HEK293T (cell line): ENCODE results near the gene UMODL1.

Experiments
- CTCF ChIA-PET: fragments of 350-600 bp; formaldehyde crosslinking; extraction: SDS; loops from one replicate; lab custom pipeline; 2021; ENCODE audit warnings: antibody characterized with exemption, inconsistent platforms; lab: Yijun Ruan, JAX
- POLR2A ChIA-PET: fragments of 350-600 bp; formaldehyde crosslinking; extraction: SDS; loops from one replicate; lab custom pipeline; 2020; ENCODE audit warnings: antibody characterized with exemption, inconsistent platforms; lab: Yijun Ruan, JAX
- DNase-seq: peaks from one replicate; pipeline ENCODE4 v3.0.0; 2012; ENCODE audit warnings: mixed read lengths; ENCODE audit errors: extremely low spot score
- ARNT ChIP-seq: fragments of 450-650 bp; IDR thresholded peaks from 2 replicates; pipeline ENCODE4 v1.6.1; 2017; ENCODE audit warnings: mild to moderate bottlenecking
- BHLHE40 ChIP-seq: fragments of 450-650 bp; IDR thresholded peaks from 2 replicates; pipeline ENCODE4 v1.6.1; 2016; ENCODE audit warnings: mild to moderate bottlenecking, moderate library complexity, borderline replicate concordance
- CTBP1 ChIP-seq: fragments of 450-650 bp; IDR thresholded peaks from 2 replicates; pipeline ENCODE4 v1.6.1; 2016; ENCODE audit warnings: borderline replicate concordance
- ELF4 ChIP-seq: fragments of 450-650 bp; IDR thresholded peaks from 2 replicates; pipeline ENCODE4 v1.6.1; 2017; ENCODE audit warnings: antibody characterized with exemption
- FOXA1 ChIP-seq: fragments of 450-650 bp; IDR thresholded peaks from 2 replicates; pipeline ENCODE4 v1.6.1; 2016; ENCODE audit warnings: mild to moderate bottlenecking
- FOXK2 ChIP-seq: fragments of 450-650 bp; IDR thresholded peaks from 2 replicates; pipeline ENCODE4 v1.6.1; 2016; ENCODE audit warnings: mild to moderate bottlenecking
- FOXM1 ChIP-seq: fragments of 450-650 bp; IDR thresholded peaks from 2 replicates; pipeline ENCODE4 v1.6.1; 2017; ENCODE audit warnings: mild to moderate bottlenecking, borderline replicate concordance
- HDGF ChIP-seq: fragments of 450-650 bp; IDR thresholded peaks from 2 replicates; pipeline ENCODE4 v1.6.1; 2017; ENCODE audit warnings: antibody characterized with exemption, borderline replicate concordance
- L3MBTL2 ChIP-seq: fragments of 450-650 bp; conservative IDR thresholded peaks from 2 replicates; pipeline ENCODE4 v1.6.1; 2016; ENCODE audit warnings: mild to moderate bottlenecking
- LEF1 ChIP-seq: fragments of 450-650 bp; IDR thresholded peaks from 2 replicates; pipeline ENCODE4 v1.6.1; 2017; ENCODE audit warnings: mild to moderate bottlenecking, borderline replicate concordance
- NFRKB ChIP-seq: fragments of 450-650 bp; IDR thresholded peaks from 2 replicates; pipeline ENCODE4 v1.6.1; 2016; ENCODE audit warnings: mild to moderate bottlenecking, moderate library complexity
- SP1 ChIP-seq: fragments of 450-650 bp; IDR thresholded peaks from 2 replicates; pipeline ENCODE4 v1.6.1; 2017
- SUZ12 ChIP-seq: fragments of 450-650 bp; IDR thresholded peaks from 2 replicates; pipeline ENCODE4 v1.6.1; 2016; ENCODE audit warnings: mild to moderate bottlenecking
- TARDBP ChIP-seq: fragments of 450-650 bp; IDR thresholded peaks from 2 replicates; pipeline ENCODE4 v1.6.1; 2016
- ZNF384 ChIP-seq: fragments of 450-650 bp; IDR thresholded peaks from 2 replicates; pipeline ENCODE4 v1.6.1; 2016
- TF ChIP-seq, protein P1 (sequence below): fragments of 450-650 bp; IDR thresholded peaks from 2 replicates; pipeline ENCODE4 v1.6.1; 2016

The UMODL1 gene

DNA sequence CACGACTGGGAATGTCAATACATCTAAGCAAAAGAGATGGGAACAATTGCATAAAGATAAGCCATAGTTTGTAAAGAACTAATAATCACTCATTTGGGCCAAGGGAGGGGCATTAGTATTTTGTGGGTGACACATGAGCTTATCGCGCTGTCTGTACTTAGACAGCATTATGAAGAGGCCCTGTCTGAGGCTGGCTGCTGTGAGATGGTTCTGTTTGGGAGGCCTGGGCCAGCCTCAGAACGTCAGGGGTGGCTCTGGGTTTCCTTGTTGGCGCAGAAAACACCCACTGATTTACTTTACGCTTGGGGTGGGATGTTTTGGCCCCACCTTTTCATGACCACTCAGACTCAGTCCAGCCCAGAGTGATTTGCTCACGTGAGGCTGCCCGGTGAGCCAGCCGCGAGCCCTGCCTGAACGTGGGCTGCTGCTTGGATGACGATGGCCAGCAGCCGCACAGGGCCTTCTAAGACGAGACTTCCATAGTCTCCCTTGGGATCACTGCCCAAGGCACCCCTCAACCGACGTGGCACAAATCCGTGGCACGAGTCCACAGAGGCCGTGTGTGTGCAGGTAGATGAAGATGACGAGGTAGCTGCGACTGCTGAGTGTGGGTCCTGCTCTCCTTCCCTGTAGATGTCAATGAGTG, 18.7 kb downstream of the UMODL1 start:
- POLR2A ChIA-PET, result no interaction called here

DNA sequence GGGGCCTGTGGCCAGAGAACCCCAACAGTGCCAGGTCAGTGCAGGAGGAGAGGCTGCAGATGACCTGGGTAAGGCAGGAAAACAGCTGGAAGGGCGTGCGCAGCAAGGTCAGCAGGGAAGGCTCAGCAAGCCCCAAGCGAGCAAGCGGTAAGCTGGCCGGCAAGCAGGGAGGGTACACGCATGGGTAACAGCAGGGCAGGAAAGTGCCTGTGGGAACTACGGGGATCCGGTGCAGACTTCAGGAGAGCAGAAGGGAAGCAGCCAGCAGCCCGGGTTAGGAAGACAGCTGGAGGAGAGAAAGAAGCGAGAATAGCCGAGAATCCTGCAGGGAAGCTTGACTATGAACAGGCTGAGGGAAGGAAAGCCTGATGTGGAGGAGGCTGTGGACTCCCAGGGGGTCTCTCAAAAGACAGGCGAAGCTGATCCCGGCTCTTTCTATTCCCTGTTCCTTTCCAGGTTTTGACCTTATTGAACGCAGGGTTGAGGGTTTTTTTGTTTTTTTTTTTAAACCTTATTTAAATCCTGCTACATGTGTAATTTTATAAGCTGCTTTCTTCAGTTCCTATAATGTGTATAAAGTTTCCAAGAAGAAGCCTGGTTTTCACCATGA, 20.9 kb downstream of the UMODL1 start:
- TF ChIP-seq ZNF384 (no peak), ELF4 (no peak), L3MBTL2 (no peak), BHLHE40 (no peak)
- TF ChIP-seq, protein P1, sequence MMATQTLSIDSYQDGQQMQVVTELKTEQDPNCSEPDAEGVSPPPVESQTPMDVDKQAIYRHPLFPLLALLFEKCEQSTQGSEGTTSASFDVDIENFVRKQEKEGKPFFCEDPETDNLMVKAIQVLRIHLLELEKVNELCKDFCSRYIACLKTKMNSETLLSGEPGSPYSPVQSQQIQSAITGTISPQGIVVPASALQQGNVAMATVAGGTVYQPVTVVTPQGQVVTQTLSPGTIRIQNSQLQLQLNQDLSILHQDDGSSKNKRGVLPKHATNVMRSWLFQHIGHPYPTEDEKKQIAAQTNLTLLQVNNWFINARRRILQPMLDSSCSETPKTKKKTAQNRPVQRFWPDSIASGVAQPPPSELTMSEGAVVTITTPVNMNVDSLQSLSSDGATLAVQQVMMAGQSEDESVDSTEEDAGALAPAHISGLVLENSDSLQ, result no peak
- no peak for DNase-seq
- CTCF ChIA-PET, result interaction anchor here (0.5 to 0.6 kb wide), 2 partner anchors 10 to 54 kb away, joined by 3 to 4 read pairs; no protein-coding TSS in a partner anchor
- POLR2A ChIA-PET, result no interaction called here

More for the DNA sequence above, 18.7 kb downstream of the UMODL1 start:
- no peak for DNase-seq
- CTCF ChIA-PET, result no interaction called here
- TF ChIP-seq, protein P1, result no peak
- no peak for TF ChIP-seq SP1
- no peak for TF ChIP-seq L3MBTL2
- no peak for TF ChIP-seq TARDBP
- TF ChIP-seq SUZ12, result no peak
- TF ChIP-seq FOXA1, result no peak

DNA sequence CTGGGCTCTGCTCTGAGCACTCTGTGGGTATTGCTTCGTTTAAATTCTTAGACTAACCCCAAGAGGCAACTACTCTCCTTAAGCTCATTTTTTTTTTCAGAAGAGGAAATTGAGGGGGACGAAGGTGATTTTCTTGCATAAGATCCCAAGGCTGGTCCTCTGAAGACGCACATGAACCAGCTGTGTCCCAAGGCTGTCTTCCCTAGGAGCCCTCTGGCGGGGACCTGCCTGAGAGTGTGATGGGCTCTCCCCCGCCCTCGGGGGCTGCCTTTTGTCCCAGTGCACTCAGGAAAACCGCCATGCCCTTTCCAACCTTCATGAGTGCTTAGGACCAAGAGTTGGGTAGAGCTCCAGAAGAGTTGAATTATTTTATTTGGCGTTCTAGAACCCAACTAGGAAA, 21.7 kb downstream of the UMODL1 start:
- ChIA-PET POLR2A (no interaction called here), CTCF (interaction anchor here (0.5 to 1.4 kb wide), 3 partner anchors 11 to 55 kb away, joined by 3 to 4 read pairs (median 4); no protein-coding TSS in a partner anchor)
- TF ChIP-seq NFRKB, result no peak
- no peak for TF ChIP-seq FOXK2
- TF ChIP-seq FOXA1, result no peak
- TF ChIP-seq, protein P1, result no peak
- TF ChIP-seq FOXM1, result no peak
- no peak for TF ChIP-seq HDGF
- no peak for TF ChIP-seq CTBP1
- no peak for TF ChIP-seq ELF4
- no peak for TF ChIP-seq ZNF384
- TF ChIP-seq ARNT, result no peak
- no peak for TF ChIP-seq L3MBTL2
- no peak for TF ChIP-seq LEF1
- no peak for TF ChIP-seq SUZ12
- TF ChIP-seq SP1, result no peak
- no peak for DNase-seq

DNA sequence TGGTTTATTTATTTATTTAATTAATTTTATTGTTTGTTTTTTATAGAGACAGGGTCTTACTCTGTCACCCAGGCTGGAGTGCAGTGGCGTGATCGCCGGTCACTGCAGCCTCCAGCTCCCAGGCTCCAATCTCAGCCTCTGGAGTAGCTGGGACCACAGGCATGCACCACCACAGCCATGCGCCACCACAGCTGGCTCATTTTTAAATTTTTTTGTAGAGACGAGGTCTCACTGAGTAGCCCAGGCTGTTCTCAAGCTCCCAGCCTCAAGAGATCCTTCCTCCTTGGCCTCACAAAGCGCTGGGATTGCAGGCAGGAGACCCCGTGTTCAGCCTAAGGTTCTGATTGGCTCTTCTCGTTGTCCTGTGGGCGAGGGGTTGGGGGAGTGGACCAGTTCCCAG, 22.1 kb downstream of the UMODL1 start:
- ChIA-PET CTCF (interaction anchor here (1.4 kb wide), 1 partner anchor 15 kb away, joined by 4 read pairs; no protein-coding TSS in a partner anchor), POLR2A (no interaction called here)
- TF ChIP-seq CTBP1, result no peak
- no peak for TF ChIP-seq TARDBP
- no peak for DNase-seq

DNA sequence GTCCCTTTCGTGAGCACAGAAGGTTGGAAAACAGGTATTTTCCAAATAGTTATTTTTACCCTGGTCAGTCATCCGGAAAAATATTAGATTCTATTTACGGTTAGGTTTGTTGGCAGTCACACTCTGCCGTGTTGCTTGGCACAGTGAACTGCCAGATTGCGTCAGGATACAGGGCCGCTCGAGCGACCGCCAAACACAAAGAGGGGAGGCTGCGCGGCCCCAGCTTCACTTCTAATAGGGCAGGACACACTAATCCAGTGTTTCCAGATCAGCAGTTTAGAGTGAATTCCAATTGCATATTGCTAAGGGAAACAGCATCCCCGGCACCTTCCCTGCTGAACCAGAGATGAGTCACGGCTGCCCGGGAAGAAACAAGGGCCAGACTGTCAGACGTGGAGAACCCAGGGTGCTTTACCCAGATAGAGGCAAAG, 22.9 kb downstream of the UMODL1 start:
- POLR2A ChIA-PET, result no interaction called here
- CTCF ChIA-PET, result interaction anchor here (1.4 kb wide), 1 partner anchor 14 kb away, joined by 4 read pairs; no protein-coding TSS in a partner anchor
- TF ChIP-seq HDGF (no peak), L3MBTL2 (no peak), LEF1 (no peak), TARDBP (no peak), ZNF384 (no peak), SUZ12 (no peak), ARNT (no peak), FOXM1 (no peak), BHLHE40 (no peak), NFRKB (no peak), FOXA1 (no peak), SP1 (no peak), FOXK2 (no peak)
- TF ChIP-seq, protein P1, result no peak
- no peak for DNase-seq

DNA sequence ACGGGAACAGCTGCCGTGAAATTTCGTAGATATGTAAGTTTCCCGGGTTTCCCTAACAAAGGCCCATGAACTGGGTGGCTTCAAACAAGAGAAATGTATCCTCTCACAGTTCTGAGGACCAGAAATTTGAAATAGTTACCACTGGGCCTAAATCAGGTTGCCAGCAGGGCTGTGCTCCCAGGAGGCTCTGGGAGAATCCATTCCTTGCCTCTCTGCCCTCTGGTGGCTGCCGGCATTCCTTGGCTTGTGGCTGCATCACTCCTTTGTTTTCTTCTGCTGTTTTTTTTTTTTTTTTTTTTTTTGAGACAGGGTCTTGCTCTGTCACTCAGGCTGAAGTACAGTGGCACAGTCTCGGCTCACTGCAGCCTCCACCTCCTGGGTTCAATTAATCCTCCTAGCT, 23.7 kb downstream of the UMODL1 start:
- POLR2A ChIA-PET, result no interaction called here
- CTCF ChIA-PET, result no interaction called here
- no peak for DNase-seq
- TF ChIP-seq FOXK2 (no peak), ELF4 (no peak), TARDBP (no peak), ARNT (no peak), ZNF384 (peak; percentile 57; the same call in 1 of the 2 replicates)
